PC-3 (cell line): Measurements from ENCODE around the gene LIN9. TPM values are rescaled to one million over a fixed set of nuclear protein-coding genes. Genes with fewer than 3 reads are reported as not detected.

ENCODE experiments used
- ATAC-seq: fragments of 200-7000 bp; cut with Tn5 transposase; 2 replicates; pipeline ENCODE4 v1.9.1; 2020; ENCODE audit warnings: mild to moderate bottlenecking, moderate library complexity
- BruUV-seq: library from RNA; stranded (reverse); fragments of 400-500 nt; replicated peaks from 2 replicates; lab custom pipeline; 2021; lab: Mats Ljungman, UMichigan
- CTCF ChIA-PET: fragments of 300-600 bp; sonication (Branson Sonifier 250); formaldehyde crosslinking; loops from one replicate; lab custom pipeline; 2022; ENCODE audit warnings: antibody characterized with exemption; lab: Charles Lee
- POLR2A ChIA-PET: fragments of 300-600 bp; sonication (Branson Sonifier 250); formaldehyde crosslinking; loops from one replicate; lab custom pipeline; 2022; ENCODE audit warnings: antibody characterized with exemption; ENCODE audit not compliant: unreplicated experiment; lab: Charles Lee
- DNase-seq: peaks from one replicate; pipeline ENCODE4 v3.0.0-alpha.2; 2015
- H2AFZ ChIP-seq: fragments of 300-600 bp; sonication (generic); 2 replicates; pipeline ENCODE4 v1.6.0; 2016; ENCODE audit warnings: antibody characterized with exemption, low read length
- H3F3A ChIP-seq: fragments of 300-600 bp; sonication (generic); one replicate; pipeline ENCODE4 v1.6.0; 2017; ENCODE audit warnings: antibody characterized with exemption, low read length, control low read depth, mild to moderate bottlenecking; ENCODE audit not compliant: unreplicated experiment
- H3K27ac ChIP-seq: fragments of 300-600 bp; sonication (generic); 2 replicates; pipeline ENCODE4 v1.5.1; 2016; ENCODE audit warnings: mild to moderate bottlenecking, low read length
- H3K27me3 ChIP-seq: fragments of 300-600 bp; sonication (generic); 2 replicates; pipeline ENCODE4 v1.6.1; 2016; ENCODE audit warnings: low read length, mixed read lengths
- H3K36me3 ChIP-seq: fragments of 300-600 bp; sonication (generic); 2 replicates; pipeline ENCODE4 v1.6.1; 2016; ENCODE audit warnings: low read depth, mixed run types, low read length, mixed read lengths
- H3K4me1 ChIP-seq: fragments of 300-600 bp; sonication (generic); 2 replicates; pipeline ENCODE4 v1.5.1; 2016; ENCODE audit warnings: low read length; ENCODE audit not compliant: insufficient read depth
- H3K4me2 ChIP-seq: fragments of 300-600 bp; sonication (generic); 2 replicates; pipeline ENCODE4 v1.6.0; 2016; ENCODE audit warnings: low read length
- H3K4me3 ChIP-seq: fragments of 300-600 bp; sonication (generic); 2 replicates; pipeline ENCODE4 v1.5.1; 2016; ENCODE audit warnings: mild to moderate bottlenecking, low read length, mixed read lengths
- H3K79me2 ChIP-seq: fragments of 300-600 bp; sonication (generic); 2 replicates; pipeline ENCODE4 v1.6.1; 2017; ENCODE audit warnings: low read length, mixed read lengths
- H3K9ac ChIP-seq: fragments of 300-600 bp; sonication (generic); 2 replicates; pipeline ENCODE4 v1.6.0; 2016; ENCODE audit warnings: mild to moderate bottlenecking, low read length
- H3K9me2 ChIP-seq: fragments of 300-600 bp; sonication (generic); replicated peaks from 2 replicates; pipeline ENCODE4 v1.6.1; 2016; ENCODE audit warnings: mixed run types, low read length, mixed read lengths
- H3K9me3 ChIP-seq: fragments of 300-600 bp; sonication (generic); 2 replicates; pipeline ENCODE4 v1.6.1; 2016; ENCODE audit warnings: low read length, mixed read lengths
- H4K20me1 ChIP-seq: fragments of 300-600 bp; sonication (generic); 2 replicates; pipeline ENCODE4 v1.6.1; 2016; ENCODE audit warnings: low read length, mixed read lengths
- CTCF ChIP-seq: fragments of 300-600 bp; sonication (generic); conservative IDR thresholded peaks from 2 replicates; pipeline ENCODE4 v1.5.1; 2017; ENCODE audit warnings: antibody characterized with exemption, low read depth, mild to moderate bottlenecking, low read length
- EZH2 ChIP-seq: fragments of 300-600 bp; sonication (generic); IDR thresholded peaks from one replicate; pipeline ENCODE4 v1.6.1; 2017; ENCODE audit warnings: antibody characterized with exemption, mild to moderate bottlenecking, low read length; ENCODE audit not compliant: unreplicated experiment
- EZH2phosphoT487 ChIP-seq: fragments of 300-600 bp; sonication (generic); IDR thresholded peaks from 2 replicates; pipeline ENCODE4 v1.6.1; 2018; ENCODE audit warnings: mild to moderate bottlenecking, antibody characterized with exemption, low read length, borderline replicate concordance
- intact Hi-C: fragments of 100-400 bp; cut with micrococcal nuclease; formaldehyde crosslinking; loops from 2 replicates; pipeline ENCODE4 v1.9.0; 2023
- total RNA-seq: library from RNA; depleted of rRNA; stranded (reverse); fragments of >200 nt; gene quantifications from 2 replicates; pipeline ENCODE4 v1.2.3, GENCODE V29; 2014

LIN9 gene
- total RNA-seq, 1 experiment from 2014 or later: 25.3 TPM

- peaks cover 19% of the 10 kb centered on the region for H3K4me1 ChIP-seq
- H3K36me3 ChIP-seq: no peaks in the 10 kb centered on the region
- H3F3A ChIP-seq: no peaks in the 10 kb centered on the region
- peak; percentile 95 for DNase-seq
- H3K27ac ChIP-seq: no peak overlapping the region
- H3K9me2 ChIP-seq: no peaks in the 10 kb centered on the region
- BruUV-seq: no TSS peak
- H3K79me2 ChIP-seq: no peaks in the 10 kb centered on the region
- H4K20me1 ChIP-seq: no peaks in the 10 kb centered on the region
- 0 out of 2 replicates have a peak overlapping the region, but pooled peaks have one; percentile 14 for H3K4me2 ChIP-seq
- no peaks in the 10 kb centered on the region for H3K27me3 ChIP-seq
- ChIA-PET CTCF (interaction anchor here (1.3 kb wide), 1 partner anchor 10 kb away, joined by 4 read pairs; no protein-coding TSS in a partner anchor), POLR2A (no interaction called here)
- H3K4me3 ChIP-seq: no peak overlapping the region
- TF ChIP-seq CTCF (no peak), EZH2 (no peak), EZH2phosphoT487 (no peak)
- ATAC-seq: peak; percentile 63
- intact Hi-C loops: no loop called here
- no peak overlapping the region for H2AFZ ChIP-seq
- no peaks in the 10 kb centered on the region for H3K9me3 ChIP-seq
- no peak overlapping the region for H3K9ac ChIP-seq
Observed at GRCh38 chr1:226322986-226323385, 14.0 kb upstream of the LIN9 start.

- H3K9me3 ChIP-seq: no peaks in the 10 kb centered on the region
- H3K79me2 ChIP-seq: no peaks in the 10 kb centered on the region
- peaks cover 19% of the 10 kb centered on the region for H3K4me1 ChIP-seq
- no peaks in the 10 kb centered on the region for H3K27me3 ChIP-seq
- no peak overlapping the region for H3K9ac ChIP-seq
- ChIA-PET POLR2A (no interaction called here), CTCF (no interaction called here)
- H3K27ac ChIP-seq: no peak overlapping the region
- DNase-seq: no peak
- H3F3A ChIP-seq: no peaks in the 10 kb centered on the region
- no peaks in the 10 kb centered on the region for H3K9me2 ChIP-seq
- no peak overlapping the region for H3K4me2 ChIP-seq
- H4K20me1 ChIP-seq: no peaks in the 10 kb centered on the region
- no TSS peak for BruUV-seq
- no peak for ATAC-seq
- no peaks in the 10 kb centered on the region for H3K36me3 ChIP-seq
- no peak overlapping the region for H3K4me3 ChIP-seq
- intact Hi-C loops: no loop called here
- TF ChIP-seq EZH2phosphoT487 (no peak), CTCF (no peak), EZH2 (no peak)
- no peak overlapping the region for H2AFZ ChIP-seq
Observed at GRCh38 chr1:226320930-226321329, 12.0 kb upstream of the LIN9 start.

- intact Hi-C loops: no loop called here
- Histone ChIP-seq H3K27ac (no peak overlapping the region), H3K79me2 (no peaks in the 10 kb centered on the region), H3K4me1 (peaks cover 8% of the 10 kb centered on the region; the same call in 1 of the 2 replicates), H3F3A (no peaks in the 10 kb centered on the region), H3K4me3 (no peak overlapping the region), H2AFZ (no peak overlapping the region), H3K9ac (no peak overlapping the region), H3K4me2 (no peak overlapping the region), H3K9me2 (no peaks in the 10 kb centered on the region), H3K9me3 (no peaks in the 10 kb centered on the region), H3K27me3 (no peaks in the 10 kb centered on the region), H4K20me1 (no peaks in the 10 kb centered on the region), H3K36me3 (no peaks in the 10 kb centered on the region)
- ATAC-seq (no peak), DNase-seq (no peak)
- no TSS peak for BruUV-seq
- CTCF ChIA-PET: no interaction called here
- TF ChIP-seq EZH2phosphoT487 (no peak), CTCF (no peak), EZH2 (no peak)
- POLR2A ChIA-PET: no interaction called here
Observed at GRCh38 chr1:226318471-226318870, 9.5 kb upstream of the LIN9 start.
